ENCODE data around the gene SCRN2. TPM values are rescaled to one million over a fixed set of nuclear protein-coding genes. Genes with fewer than 3 reads are reported as not detected.

Gene SCRN2
- total RNA-seq, 4 donors from 2014 or later: 13.9 to 24.8 (median 17.8) TPM

DNA sequence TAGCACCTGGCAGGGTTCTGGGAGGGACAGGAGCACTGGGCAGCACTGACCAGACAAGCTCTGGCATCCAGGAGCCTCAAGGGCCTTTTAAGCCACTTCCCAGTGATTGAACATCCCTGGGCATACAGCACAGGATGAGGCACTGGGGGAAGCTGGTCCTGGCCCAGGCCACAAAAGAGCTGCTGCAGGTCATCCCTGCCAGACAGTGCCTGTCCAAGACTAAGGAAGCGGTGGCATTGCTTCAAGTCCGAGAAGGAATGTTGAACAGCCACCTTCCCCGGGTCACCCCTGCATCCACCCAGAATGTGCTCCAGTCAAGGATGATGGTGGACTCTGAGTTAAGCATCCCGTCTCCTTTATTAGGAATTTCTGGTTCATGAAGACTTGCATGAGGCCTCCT lies 18.3 kb downstream of the SCRN2 start:
- Histone ChIP-seq H3K27me3 (no peaks in the 10 kb centered on the region), H3K27ac (no peak overlapping the region), H3K36me3 (peaks cover 24 to 69% (median 39%) of the 10 kb centered on the region in 3 donors), H3K9me3 (no peaks in the 10 kb centered on the region), H3K4me3 (no peak overlapping the region), H3K4me1 (peaks cover 20 to 30% (median 21%) of the 10 kb centered on the region in 3 donors)
- no peak for DNase-seq
- intact Hi-C loops (cut with DNase I): no loop called here
- TF ChIP-seq CTCF (IDR thresholded peaks at IDR 0.05) (no peak), POLR2A (IDR thresholded peaks at IDR 0.05) (no peak)
- 96% methylated on average over 4 of the region's 4 CpGs; no CpG with 5 or more reads in 1 of the 2 donors for WGBS, 2 donors

GRCh38 chr17:47821424-47822391 lies 19.4 kb downstream of the SCRN2 start, which contains the start of gene OSBPL7:
Gene OSBPL7 (minus strand): TSS chr17:47821794. CDS start chr17:47820278, 1,516 bp downstream.
- intact Hi-C loops (cut with DNase I): no loop called here
- Histone ChIP-seq H3K36me3 (peaks cover 18 to 69% (median 31%) of the 10 kb centered on the region in 3 donors), H3K4me1 (peaks cover 20 to 30% (median 21%) of the 10 kb centered on the region in 3 donors), H3K27ac (peak within 1 kb of the TSS; percentile 50 to 64 (median 61)), H3K27me3 (no peaks in the 10 kb centered on the region), H3K9me3 (no peaks in the 10 kb centered on the region), H3K4me3 (peak within 1 kb of the TSS; percentile 35 to 69 (median 54))
- 0 to 25% methylated on average over 5 of the region's 21 CpGs for WGBS, 2 donors
- TF ChIP-seq POLR2A (IDR thresholded peaks at IDR 0.05) (peak in 1 of 4 donors; percentile 30), CTCF (IDR thresholded peaks at IDR 0.05) (peak in 1 of 6 experiments; percentile 22)
- peak; percentile 33 for DNase-seq

DNA sequence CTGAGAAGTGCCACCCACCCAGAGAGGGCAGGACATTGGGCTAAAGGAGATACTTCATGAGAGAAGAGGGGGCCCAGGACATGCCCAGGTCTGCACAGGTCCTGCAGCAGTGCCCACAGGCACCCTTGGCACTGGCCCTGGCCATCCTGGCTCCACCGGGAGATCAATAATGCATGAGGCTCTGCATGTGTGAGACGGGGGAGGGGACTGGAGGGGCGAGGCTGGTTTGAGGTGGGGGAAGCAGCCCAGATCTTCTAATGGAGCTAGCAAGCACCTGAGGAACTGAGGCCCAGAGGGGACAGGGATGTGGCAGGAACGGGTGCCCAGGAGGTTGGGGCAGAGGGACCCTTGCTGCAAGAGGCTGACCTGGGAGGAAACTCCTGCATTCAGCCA lies 20.0 kb downstream of the SCRN2 start:
- WGBS, 2 donors: 0 to 11% methylated on average over 4 of the region's 4 CpGs
- H3K9me3 ChIP-seq: no peaks in the 10 kb centered on the region
- DNase-seq: no peak
- peak overlapping the region; percentile 50 to 64 (median 61) for H3K27ac ChIP-seq
- TF ChIP-seq POLR2A (IDR thresholded peaks at IDR 0.05) (no peak), CTCF (IDR thresholded peaks at IDR 0.05) (no peak)
- peaks cover 11 to 69% (median 24%) of the 10 kb centered on the region in 3 donors for H3K36me3 ChIP-seq
- peaks cover 20 to 30% (median 21%) of the 10 kb centered on the region in 3 donors for H3K4me1 ChIP-seq
- H3K4me3 ChIP-seq: peak overlapping the region; percentile 35 to 69 (median 54)
- H3K27me3 ChIP-seq: no peaks in the 10 kb centered on the region
- intact Hi-C loops (cut with DNase I): no loop called here

GRCh38 chr17:47820033-47820789 lies 20.9 kb downstream of the SCRN2 start:
- intact Hi-C loops (cut with DNase I): no loop called here
- 55 to 56% methylated on average over 6 to 9 of the region's 12 CpGs for WGBS, 2 donors
- peaks cover 20 to 30% (median 21%) of the 10 kb centered on the region in 3 donors for H3K4me1 ChIP-seq
- peaks cover 16 to 69% (median 21%) of the 10 kb centered on the region in 3 donors for H3K36me3 ChIP-seq
- no peak for DNase-seq
- peak overlapping the region in 1 of 4 donors; percentile 9 for H3K27ac ChIP-seq
- H3K27me3 ChIP-seq: no peaks in the 10 kb centered on the region
- H3K9me3 ChIP-seq: no peaks in the 10 kb centered on the region
- peak overlapping the region in 1 of 4 donors; percentile 69 for H3K4me3 ChIP-seq
- TF ChIP-seq CTCF (IDR thresholded peaks at IDR 0.05): no peak
- TF ChIP-seq POLR2A (IDR thresholded peaks at IDR 0.05): no peak
